SU-DHL-6 (cell line): ENCODE data around the gene CARD14.

Experiments used
- H2AFZ ChIP-seq: fragments of 200-600 bp; sonication (generic); 2 replicates; pipeline ENCODE4 v1.6.1; 2014; ENCODE audit warnings: low read depth, mild to moderate bottlenecking, moderate library complexity, mixed read lengths, antibody characterized with exemption, low read length; ENCODE audit not compliant: severe bottlenecking
- H3F3A ChIP-seq: fragments of 200-600 bp; shearing (Covaris generic); 2 replicates; pipeline ENCODE4 v1.6.0; 2016; ENCODE audit warnings: antibody characterized with exemption, mild to moderate bottlenecking; ENCODE audit not compliant: insufficient read depth
- H3K27ac ChIP-seq: fragments of 200-600 bp; sonication (generic); 2 replicates; pipeline ENCODE4 v1.5.1; 2016; ENCODE audit warnings: low read depth, mild to moderate bottlenecking, low read length, moderate library complexity, mixed read lengths
- H3K27me3 ChIP-seq: fragments of 200-600 bp; sonication (generic), shearing (Covaris generic); 2 replicates; pipeline ENCODE4 v1.6.0; 2014; ENCODE audit warnings: mild to moderate bottlenecking, low read length
- H3K36me3 ChIP-seq: fragments of 200-600 bp; sonication (generic); 2 replicates; pipeline ENCODE4 v1.6.1; 2014; ENCODE audit warnings: mild to moderate bottlenecking, low read length, mixed read lengths
- H3K4me2 ChIP-seq: fragments of 300-600, 200-600 bp; shearing (Covaris generic), sonication (generic); 2 replicates; pipeline ENCODE4 v1.6.0; 2014; ENCODE audit warnings: low read length, low read depth, mild to moderate bottlenecking; ENCODE audit not compliant: poor library complexity, severe bottlenecking
- H3K4me3 ChIP-seq: fragments of 200-600 bp; sonication (generic); 2 replicates; pipeline ENCODE4 v1.5.1; 2014; ENCODE audit warnings: antibody characterized with exemption, low read length, mild to moderate bottlenecking, mixed read lengths; ENCODE audit not compliant: insufficient read depth, poor library complexity, severe bottlenecking
- H3K79me2 ChIP-seq: fragments of 200-600 bp; sonication (generic); 2 replicates; pipeline ENCODE4 v1.6.1; 2014; ENCODE audit warnings: mild to moderate bottlenecking, low read length, moderate library complexity; ENCODE audit not compliant: insufficient read depth
- H3K9ac ChIP-seq: fragments of 200-600 bp; sonication (generic); 2 replicates; pipeline ENCODE4 v1.7.0; 2014; ENCODE audit warnings: mild to moderate bottlenecking, low read length
- H3K9me2 ChIP-seq: fragments of 200-600 bp; sonication (generic); replicated peaks from 2 replicates; pipeline ENCODE4 v1.6.1; 2014; ENCODE audit warnings: low read length; ENCODE audit not compliant: insufficient read depth
- H3K9me3 ChIP-seq: fragments of 200-600 bp; sonication (generic); 2 replicates; pipeline ENCODE4 v1.6.1; 2014; ENCODE audit warnings: low read length, mixed read lengths; ENCODE audit not compliant: insufficient read depth
- H4K20me1 ChIP-seq: fragments of 200-600 bp; sonication (generic); 2 replicates; pipeline ENCODE4 v1.6.1; 2014; ENCODE audit warnings: low read depth, mild to moderate bottlenecking, antibody characterized with exemption, low read length, moderate library complexity, mixed read lengths
- CTCF ChIP-seq: fragments of 200-600 bp; sonication (generic); IDR thresholded peaks from one replicate; pipeline ENCODE4 v1.5.1; 2017; ENCODE audit warnings: antibody characterized with exemption, mild to moderate bottlenecking, low read length, moderate library complexity; ENCODE audit not compliant: insufficient read depth, poor library complexity, severe bottlenecking
- EZH2phosphoT487 ChIP-seq: fragments of 200-600 bp; sonication (generic), shearing (Covaris generic); conservative IDR thresholded peaks from 2 replicates; pipeline ENCODE4 v1.6.1; 2018; ENCODE audit warnings: mild to moderate bottlenecking, antibody characterized with exemption, low read length, moderate library complexity, mixed read lengths

CARD14 gene

GRCh38 chr17:80216473-80217456 is 46.9 kb downstream of the CARD14 start:
- Histone ChIP-seq H3K27me3 (no peaks in the 10 kb centered on the region), H3K9me2 (no peaks in the 10 kb centered on the region), H3K4me3 (no peak overlapping the region), H3F3A (no peaks in the 10 kb centered on the region), H3K4me2 (no peak overlapping the region), H3K36me3 (no peaks in the 10 kb centered on the region), H3K27ac (no peak overlapping the region), H3K79me2 (no peaks in the 10 kb centered on the region), H3K9ac (no peak overlapping the region), H2AFZ (no peak overlapping the region), H3K9me3 (no peaks in the 10 kb centered on the region), H4K20me1 (no peaks in the 10 kb centered on the region)
- TF ChIP-seq CTCF (no peak), EZH2phosphoT487 (no peak)

DNA sequence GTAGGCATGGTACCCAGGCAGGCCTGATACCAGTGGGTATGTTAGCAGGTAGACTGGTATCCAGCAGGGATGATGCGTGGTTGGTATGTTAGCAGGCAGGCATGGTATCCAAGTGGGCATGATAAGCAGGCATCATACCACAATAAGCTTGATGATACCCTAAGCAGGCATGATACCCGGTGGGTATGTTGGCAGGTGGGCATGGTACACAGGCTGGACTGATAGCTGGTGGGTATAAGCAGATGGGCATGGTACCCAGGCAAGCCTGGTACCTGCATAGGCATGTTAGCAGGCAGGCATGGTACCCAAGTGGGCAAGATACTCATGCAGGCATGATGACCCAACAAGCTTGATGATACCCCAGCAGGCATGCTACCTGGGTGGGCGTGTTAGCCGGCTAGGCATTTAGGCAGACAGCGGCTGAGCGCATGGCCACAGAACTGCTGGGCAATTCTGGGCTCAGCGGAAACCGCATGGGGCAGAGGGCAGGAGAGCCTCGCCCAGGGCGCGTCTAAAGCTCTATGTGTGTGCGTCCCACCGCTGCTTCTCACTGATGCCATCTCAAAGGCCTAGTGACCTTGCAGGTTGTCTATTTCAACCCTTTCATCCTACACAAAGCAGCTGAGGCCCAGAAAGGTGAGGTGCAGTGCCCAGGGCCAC is 48.0 kb downstream of the CARD14 start:
- no peaks in the 10 kb centered on the region for H3K9me2 ChIP-seq
- no peak overlapping the region for H3K4me3 ChIP-seq
- H3K79me2 ChIP-seq: no peaks in the 10 kb centered on the region
- no peaks in the 10 kb centered on the region for H3F3A ChIP-seq
- H2AFZ ChIP-seq: no peak overlapping the region
- H3K27ac ChIP-seq: no peak overlapping the region
- H3K27me3 ChIP-seq: no peaks in the 10 kb centered on the region
- no peaks in the 10 kb centered on the region for H4K20me1 ChIP-seq
- H3K9ac ChIP-seq: no peak overlapping the region
- no peaks in the 10 kb centered on the region for H3K36me3 ChIP-seq
- no peak for TF ChIP-seq EZH2phosphoT487
- no peak for TF ChIP-seq CTCF
- H3K4me2 ChIP-seq: no peak overlapping the region
- H3K9me3 ChIP-seq: no peaks in the 10 kb centered on the region

DNA sequence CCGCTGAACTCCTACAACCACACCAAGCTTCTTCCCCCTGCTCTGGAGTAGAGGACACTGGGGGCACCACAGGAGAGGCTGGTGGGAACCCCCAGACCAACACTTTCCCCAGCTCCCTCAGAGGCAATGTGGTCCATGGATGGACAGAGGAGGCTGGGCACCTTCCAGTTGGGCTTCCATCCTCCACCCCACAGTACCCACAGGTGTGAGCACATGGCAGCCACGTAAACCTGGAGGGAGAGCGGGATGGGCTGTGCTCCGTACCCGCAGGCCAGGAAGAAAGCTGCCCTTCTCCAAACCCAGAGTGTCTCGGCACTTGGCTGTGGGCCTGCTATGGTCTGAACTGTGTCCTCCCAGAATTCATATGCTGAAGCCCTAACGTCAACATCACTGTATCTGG is 48.6 kb downstream of the CARD14 start:
- Histone ChIP-seq H3F3A (no peaks in the 10 kb centered on the region), H3K79me2 (no peaks in the 10 kb centered on the region), H3K4me3 (no peak overlapping the region), H3K27me3 (no peaks in the 10 kb centered on the region), H2AFZ (no peak overlapping the region), H3K9me3 (no peaks in the 10 kb centered on the region), H3K27ac (no peak overlapping the region), H3K4me2 (no peak overlapping the region), H4K20me1 (no peaks in the 10 kb centered on the region), H3K9me2 (no peaks in the 10 kb centered on the region), H3K36me3 (no peaks in the 10 kb centered on the region), H3K9ac (no peak overlapping the region)
- TF ChIP-seq EZH2phosphoT487: no peak
- TF ChIP-seq CTCF: no peak
